ENCODE results near the gene EGR4.
A peak's percentile ranks its signal among the peaks of the same experiment; 100 is the strongest.

Gene EGR4

GRCh38 chr2:73292906-73293533 is 328 bp downstream of the EGR4 start:
- ChIA-PET CTCF (interaction anchor here (1.2 kb wide), 1 partner anchor 67 kb away, joined by 4 read pairs; no protein-coding TSS in a partner anchor), POLR2A (interaction anchor here (1.5 kb wide), 1 partner anchor 59 kb away, joined by 7 read pairs; the partner anchor contains the start of genes CCT7 and PRADC1)
- no peak for DNase-seq (ENCODE audit: extremely low spot score)

DNA sequence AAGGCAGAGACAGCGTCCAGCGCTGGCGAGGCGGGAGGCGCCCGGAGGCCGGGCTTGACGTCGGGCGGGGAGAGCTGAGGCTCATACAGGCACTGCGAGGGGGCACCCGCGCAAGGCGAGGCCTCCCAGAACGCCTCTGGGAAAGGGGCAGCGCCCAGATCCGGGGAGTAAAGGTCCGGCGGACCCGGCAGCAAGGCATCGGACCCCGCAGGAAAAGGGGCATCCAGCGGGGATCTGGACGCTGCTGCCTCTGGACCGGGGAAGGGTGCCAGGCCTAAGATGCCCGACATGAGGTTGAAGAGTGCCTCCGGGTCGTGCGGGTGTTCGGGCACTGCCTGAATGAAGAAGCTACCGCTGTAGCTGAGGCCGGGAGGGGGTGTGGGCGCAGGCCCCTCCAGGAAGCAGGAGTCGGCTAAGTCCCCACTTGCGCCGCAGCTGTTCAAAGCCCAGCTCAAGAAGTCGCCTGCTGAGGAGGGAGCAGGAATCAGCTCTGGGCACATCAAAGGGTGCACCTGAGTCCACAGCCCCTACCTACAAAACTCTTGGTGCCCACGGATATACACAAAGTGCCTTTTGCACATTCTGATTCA is 937 bp downstream of the EGR4 start:
- CTCF ChIA-PET, result interaction anchor here (0.9 to 1.2 kb wide), 2 partner anchors 12 to 68 kb away, joined by 4 to 7 read pairs; no protein-coding TSS in a partner anchor
- DNase-seq (ENCODE audit: extremely low spot score), result no peak
- POLR2A ChIA-PET, result interaction anchor here (1.2 to 1.5 kb wide), 2 partner anchors 59 to 94 kb away, joined by 3 to 7 read pairs; partner anchors contain the start of genes ALMS1, CCT7 and PRADC1

More at GRCh38 chr2:73292906-73293533, 328 bp downstream of the EGR4 start:
- TF ChIP-seq TARDBP (IDR thresholded peaks at IDR 0.05) (no peak), FOXK2 (IDR thresholded peaks at IDR 0.05) (no peak), HDGF (IDR thresholded peaks at IDR 0.05; ENCODE audit: borderline replicate concordance) (no peak), ZNF384 (IDR thresholded peaks at IDR 0.05) (no peak), FOXM1 (IDR thresholded peaks at IDR 0.05; ENCODE audit: borderline replicate concordance) (no peak), ELF4 (IDR thresholded peaks at IDR 0.05) (no peak), FOXA1 (IDR thresholded peaks at IDR 0.05) (no peak)

DNA sequence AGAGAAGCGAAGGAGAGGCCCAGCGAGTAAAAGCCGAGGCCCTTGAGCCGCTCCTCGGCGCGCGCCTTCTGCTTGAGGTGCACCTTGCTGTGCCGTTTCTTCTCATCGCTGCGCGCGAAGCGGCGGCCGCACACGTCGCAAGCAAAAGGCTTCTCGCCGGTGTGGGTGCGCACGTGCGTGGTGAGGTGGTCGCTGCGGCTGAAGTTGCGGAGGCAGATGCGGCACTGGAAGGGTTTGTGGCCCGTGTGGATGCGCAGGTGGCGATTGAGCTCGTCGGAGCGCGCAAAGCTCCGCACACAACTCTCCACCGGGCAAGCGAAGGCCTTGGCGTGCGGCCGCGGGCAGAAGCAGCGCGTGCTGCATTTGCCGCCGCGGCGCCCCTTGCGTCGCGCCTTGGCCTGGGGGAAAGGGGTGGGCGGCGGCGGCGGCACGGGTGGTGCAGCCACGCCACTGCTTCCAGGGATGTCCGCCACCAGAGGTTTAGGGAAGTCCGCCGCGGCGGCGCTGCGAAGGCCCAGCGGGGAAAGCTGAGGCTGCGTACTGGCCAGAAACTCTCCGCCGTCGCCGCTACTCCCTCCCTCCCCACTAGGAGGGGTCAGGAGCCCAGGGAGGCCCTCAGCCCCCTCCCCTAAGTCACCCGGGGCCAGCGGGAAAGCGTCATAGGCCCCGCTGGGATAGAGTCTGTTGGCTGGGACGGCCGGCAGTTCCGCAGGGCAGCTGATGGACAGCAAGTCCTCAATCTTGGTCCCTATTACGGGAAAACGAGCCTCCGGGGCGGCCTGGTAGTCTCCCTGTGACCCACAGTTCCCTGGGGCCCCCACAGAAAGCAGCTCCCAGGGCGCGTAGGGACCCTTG is 1.7 kb downstream of the EGR4 start:
- ChIA-PET CTCF (interaction anchor here (0.6 to 1.2 kb wide), 5 partner anchors 8 to 74 kb away, joined by 3 to 7 read pairs (median 4); no protein-coding TSS in a partner anchor), POLR2A (interaction anchor here (0.7 to 1.5 kb wide), 3 partner anchors 57 to 94 kb away, joined by 3 to 7 read pairs (median 3); partner anchors contain the start of genes ALMS1, CCT7 and PRADC1)
- TF ChIP-seq CTBP1 (IDR thresholded peaks at IDR 0.05; ENCODE audit: borderline replicate concordance), result no peak
- TF ChIP-seq L3MBTL2 (conservative IDR thresholded peaks at IDR 0.05), result peak; percentile 58; the same call in 1 of the 2 replicates
- TF ChIP-seq BHLHE40 (IDR thresholded peaks at IDR 0.05; ENCODE audit: borderline replicate concordance), result no peak
- no peak for TF ChIP-seq ARNT (IDR thresholded peaks at IDR 0.05)
- DNase-seq (ENCODE audit: extremely low spot score), result peak; percentile 64

More for the DNA sequence above, 937 bp downstream of the EGR4 start:
- no peak for TF ChIP-seq PKNOX1 (IDR thresholded peaks at IDR 0.05)
- no peak for TF ChIP-seq FOXM1 (IDR thresholded peaks at IDR 0.05; ENCODE audit: borderline replicate concordance)
- no peak for TF ChIP-seq ZNF384 (IDR thresholded peaks at IDR 0.05)
- TF ChIP-seq BHLHE40 (IDR thresholded peaks at IDR 0.05; ENCODE audit: borderline replicate concordance), result no peak

DNA sequence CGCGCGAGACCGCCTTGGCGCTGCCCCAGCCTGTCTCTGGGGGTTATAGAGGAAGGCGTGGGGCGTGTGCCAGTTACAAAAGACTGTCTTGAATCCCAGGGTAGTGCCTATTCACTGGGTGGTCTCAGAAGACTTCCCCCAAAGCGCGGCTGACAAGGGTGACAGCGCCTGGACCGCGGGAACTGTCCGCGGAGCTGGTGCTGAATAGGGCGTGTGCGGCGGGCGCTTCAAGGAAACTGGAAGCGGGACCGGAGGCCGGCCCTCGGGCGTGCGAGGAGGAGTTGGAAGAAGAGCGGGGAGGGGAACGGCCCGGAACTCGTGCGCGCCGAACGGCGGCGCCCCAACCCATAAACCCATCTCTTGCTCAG is 2.3 kb downstream of the EGR4 start:
- DNase-seq (ENCODE audit: extremely low spot score), result peak; percentile 76
- TF ChIP-seq PKNOX1 (IDR thresholded peaks at IDR 0.05) (no peak), ARNT (IDR thresholded peaks at IDR 0.05) (no peak), HDGF (IDR thresholded peaks at IDR 0.05; ENCODE audit: borderline replicate concordance) (no peak), NFRKB (IDR thresholded peaks at IDR 0.05) (no peak), SUZ12 (IDR thresholded peaks at IDR 0.05) (no peak), BHLHE40 (IDR thresholded peaks at IDR 0.05; ENCODE audit: borderline replicate concordance) (no peak), ZNF384 (IDR thresholded peaks at IDR 0.05) (no peak), L3MBTL2 (conservative IDR thresholded peaks at IDR 0.05) (no peak), SP1 (IDR thresholded peaks at IDR 0.05) (no peak), FOXM1 (IDR thresholded peaks at IDR 0.05; ENCODE audit: borderline replicate concordance) (no peak), CTBP1 (IDR thresholded peaks at IDR 0.05; ENCODE audit: borderline replicate concordance) (no peak), FOXA1 (IDR thresholded peaks at IDR 0.05) (no peak), ELF4 (IDR thresholded peaks at IDR 0.05) (no peak), LEF1 (IDR thresholded peaks at IDR 0.05; ENCODE audit: borderline replicate concordance) (no peak), TARDBP (IDR thresholded peaks at IDR 0.05) (no peak), FOXK2 (IDR thresholded peaks at IDR 0.05) (no peak)
- ChIA-PET POLR2A (interaction anchor here (0.7 kb wide), 1 partner anchor 57 kb away, joined by 3 read pairs; the partner anchor contains the start of gene CCT7), CTCF (interaction anchor here (0.6 to 1.0 kb wide), 4 partner anchors 9 to 73 kb away, joined by 3 to 4 read pairs (median 3); no protein-coding TSS in a partner anchor)

DNA sequence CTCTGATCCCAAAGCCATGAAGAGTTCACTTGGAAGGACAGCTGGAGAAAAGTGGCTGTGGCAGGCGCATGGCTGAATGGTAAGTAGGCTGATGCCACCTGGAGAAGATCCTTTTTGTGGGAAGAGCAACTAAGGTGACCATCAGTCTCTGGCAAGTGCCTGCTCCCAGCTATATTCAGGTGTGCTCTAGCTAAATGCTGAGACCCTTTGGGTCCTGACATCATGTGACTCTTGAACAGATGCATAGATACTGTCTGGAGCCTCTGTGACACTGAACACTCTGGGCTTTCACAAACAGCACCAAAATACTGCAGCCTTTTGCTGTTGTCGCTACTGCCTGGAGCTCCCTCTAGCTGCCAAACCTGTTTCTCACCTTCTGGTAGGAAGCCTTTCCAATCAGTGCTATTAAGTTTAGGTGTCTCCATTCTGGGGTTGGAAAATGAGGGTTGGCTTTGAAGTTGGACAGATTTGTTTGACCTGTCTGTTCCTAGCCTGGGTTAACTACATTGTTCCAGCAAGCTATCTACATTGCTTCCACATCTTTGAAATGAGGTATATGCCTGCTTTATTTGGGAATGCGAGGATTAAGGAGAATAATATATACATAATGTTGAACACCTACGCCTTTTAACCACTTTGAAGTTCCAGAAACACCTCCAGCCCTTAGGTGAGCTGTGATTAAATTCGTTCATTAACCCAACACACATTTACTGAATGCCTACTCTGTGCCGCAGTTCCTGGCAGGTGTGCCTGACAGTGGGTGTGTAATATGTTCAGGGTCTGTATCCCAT is 3.1 kb downstream of the EGR4 start:
- ChIA-PET CTCF (interaction anchor here (0.7 to 1.2 kb wide), 5 partner anchors 10 to 49 kb away, joined by 3 to 5 read pairs (median 3); no protein-coding TSS in a partner anchor), POLR2A (interaction anchor here (0.7 kb wide), 1 partner anchor 56 kb away, joined by 3 read pairs; the partner anchor contains the start of gene CCT7)
- peak; percentile 49 for DNase-seq (ENCODE audit: extremely low spot score)
- TF ChIP-seq SUZ12 (IDR thresholded peaks at IDR 0.05), result no peak
- TF ChIP-seq ELF4 (IDR thresholded peaks at IDR 0.05), result no peak
- TF ChIP-seq FOXA1 (IDR thresholded peaks at IDR 0.05), result no peak
- no peak for TF ChIP-seq L3MBTL2 (conservative IDR thresholded peaks at IDR 0.05)
- no peak for TF ChIP-seq BHLHE40 (IDR thresholded peaks at IDR 0.05; ENCODE audit: borderline replicate concordance)
- TF ChIP-seq LEF1 (IDR thresholded peaks at IDR 0.05; ENCODE audit: borderline replicate concordance), result no peak
- TF ChIP-seq PKNOX1 (IDR thresholded peaks at IDR 0.05), result no peak
- TF ChIP-seq ARNT (IDR thresholded peaks at IDR 0.05), result no peak
- TF ChIP-seq NFRKB (IDR thresholded peaks at IDR 0.05), result no peak
- no peak for TF ChIP-seq ZNF384 (IDR thresholded peaks at IDR 0.05)
- TF ChIP-seq TARDBP (IDR thresholded peaks at IDR 0.05), result no peak
- no peak for TF ChIP-seq FOXM1 (IDR thresholded peaks at IDR 0.05; ENCODE audit: borderline replicate concordance)
